Panc1 (cell line): ENCODE measurements around the gene COQ5.

Source experiments
- CTCF ChIP-seq: fragments of 450-650 bp; IDR thresholded peaks from 2 replicates; pipeline ENCODE4 v1.5.1; 2017; ENCODE audit warnings: mild to moderate bottlenecking
- POLR2AphosphoS5 ChIP-seq: IDR thresholded peaks from 2 replicates; pipeline ENCODE4 v1.6.1; 2012; ENCODE audit warnings: mild to moderate bottlenecking, low read depth, low read length, moderate library complexity

GRCh38 chr12:120514002-120514401 is 15.0 kb downstream of the COQ5 start:
- TF ChIP-seq CTCF, result no peak
- no peak for TF ChIP-seq POLR2AphosphoS5
